ENCODE results near the gene BLOC1S1.

BLOC1S1 gene

GRCh38 chr12:55728939-55729818 is 13.3 kb downstream of the BLOC1S1 start, which contains the start of gene CD63:
CD63 (minus strand) TSS chr12:55729009; CDS start chr12:55728341, 668 bp downstream.
- peak; percentile 68 to 87 for DNase-seq

- DNase-seq, result no peak
Observed at GRCh38 chr12:55729819-55730818, 14.3 kb downstream of the BLOC1S1 start.

- no peak for DNase-seq
Observed at GRCh38 chr12:55732288-55732687, 16.4 kb downstream of the BLOC1S1 start.

- no peak for DNase-seq
Observed at GRCh38 chr12:55733021-55733555, 17.2 kb downstream of the BLOC1S1 start.

- no peak for DNase-seq
Observed at GRCh38 chr12:55733858-55734257, 18.0 kb downstream of the BLOC1S1 start.

- DNase-seq, result no peak
Observed at GRCh38 chr12:55734595-55734994, 18.7 kb downstream of the BLOC1S1 start.

GRCh38 chr12:55736076-55736475 is 20.2 kb downstream of the BLOC1S1 start:
- DNase-seq, result no peak

- peak; percentile 58 to 61 for DNase-seq
Observed at GRCh38 chr12:55736780-55737580, 21.1 kb downstream of the BLOC1S1 start.

- DNase-seq, result no peak
Observed at GRCh38 chr12:55737581-55738122, 21.8 kb downstream of the BLOC1S1 start.

GRCh38 chr12:55738123-55739024 is 22.5 kb downstream of the BLOC1S1 start:
- DNase-seq, result peak; percentile 71 to 80

- no peak for DNase-seq
Observed at GRCh38 chr12:55739025-55739378, 23.2 kb downstream of the BLOC1S1 start.

- DNase-seq, result no peak
Observed at GRCh38 chr12:55741931-55742680, 26.3 kb downstream of the BLOC1S1 start.

GRCh38 chr12:55742719-55743405 is 27.0 kb downstream of the BLOC1S1 start, which contains the start of gene GDF11:
GDF11 (plus strand) TSS chr12:55743122; CDS start chr12:55743317, 195 bp downstream.
- DNase-seq, result peak; percentile 81 to 82

- DNase-seq, result peak in 1 of 2 experiments; percentile 40
Observed at GRCh38 chr12:55743406-55744339, 27.8 kb downstream of the BLOC1S1 start.

- no peak for DNase-seq
Observed at GRCh38 chr12:55744340-55745030, 28.6 kb downstream of the BLOC1S1 start.

- no peak for DNase-seq
Observed at GRCh38 chr12:55745361-55746173, 29.7 kb downstream of the BLOC1S1 start.

All from NCI-H2081 (cell line).